HG02588 (cell line): ENCODE results near the gene STC2.

Source experiments
- ATAC-seq: cut with Tn5 transposase; IDR thresholded peaks from one replicate; pipeline ENCODE4 v1.9.1; 2021; ENCODE audit warnings: mild to moderate bottlenecking, moderate library complexity; ENCODE audit not compliant: unreplicated experiment

Gene STC2

DNA sequence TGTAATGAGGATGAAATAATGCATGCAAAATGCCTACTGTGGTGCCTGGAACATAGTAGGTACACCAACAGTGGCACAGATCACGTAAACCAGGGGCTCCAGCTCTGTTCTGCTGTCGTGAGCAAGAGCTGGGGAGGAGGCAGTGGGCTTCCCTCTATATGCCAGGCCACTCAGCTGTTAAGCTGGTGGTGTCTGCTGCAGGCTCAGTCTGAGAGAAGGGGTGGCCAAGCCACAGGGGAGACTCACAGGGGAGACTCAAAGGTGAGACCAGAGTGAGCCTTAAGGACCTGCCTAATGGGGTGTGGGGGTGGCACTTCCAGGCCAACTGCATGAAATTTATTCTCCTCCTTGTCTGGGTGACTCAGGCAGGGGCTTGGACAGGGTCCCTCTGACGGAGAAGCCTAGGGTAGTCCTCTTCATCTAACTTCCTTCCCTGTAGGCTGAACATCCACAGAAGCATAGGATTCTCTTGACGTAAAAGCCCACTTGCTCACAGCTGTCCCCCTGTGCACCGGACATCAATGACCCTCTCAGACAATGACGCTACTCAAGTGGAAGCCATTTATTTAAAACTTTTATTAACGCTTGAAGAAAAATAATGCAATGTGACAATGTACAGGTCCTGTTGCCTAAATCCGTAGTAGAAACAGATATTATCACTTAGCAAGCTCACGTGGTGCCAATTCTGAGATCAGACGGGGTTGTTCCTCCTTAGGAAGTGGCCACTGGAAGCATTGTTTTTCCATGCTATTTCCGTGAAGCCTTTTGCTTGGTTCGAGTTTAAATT, 13.9 kb downstream of the STC2 start:
- no peak for ATAC-seq

GRCh38 chr5:173313351-173313801, 14.8 kb downstream of the STC2 start:
- ATAC-seq = no peak

GRCh38 chr5:173312821-173313220, 15.4 kb downstream of the STC2 start:
- no peak for ATAC-seq

DNA sequence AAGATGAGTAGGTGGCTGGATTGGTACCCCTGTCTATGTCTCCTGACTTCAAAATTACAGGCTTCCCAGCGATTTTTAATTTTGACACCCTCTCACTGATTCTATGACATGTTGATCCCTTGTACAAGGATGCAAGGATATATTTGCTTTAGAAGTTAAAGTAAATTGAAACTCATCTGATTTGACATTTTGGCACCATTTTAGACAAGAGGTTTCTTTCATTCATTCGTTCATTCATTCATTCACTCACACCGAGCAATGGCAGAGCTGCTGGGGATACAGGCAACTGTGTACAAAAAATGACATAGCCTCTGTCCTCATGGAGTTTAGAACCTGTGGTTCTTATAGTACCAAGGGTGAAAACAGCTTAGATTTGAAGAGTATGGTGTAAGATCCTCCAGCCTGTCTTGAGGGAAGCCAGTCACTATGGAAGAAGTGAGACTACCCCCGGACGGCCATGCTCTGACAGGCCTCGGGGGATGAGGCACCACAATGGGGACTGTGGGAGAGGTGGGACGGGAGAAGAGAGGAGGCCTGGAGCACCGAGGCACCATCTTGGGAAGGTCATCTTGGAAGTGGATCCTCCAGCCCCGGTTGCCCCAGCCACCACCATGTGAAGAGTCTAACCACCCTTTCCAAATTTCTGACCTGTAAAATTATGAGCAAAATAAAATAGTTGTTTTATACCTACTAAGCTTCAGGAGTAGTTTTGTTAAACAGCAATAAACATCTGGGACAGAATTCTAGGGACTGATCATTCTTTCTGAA, 16.2 kb downstream of the STC2 start:
- no peak for ATAC-seq

DNA sequence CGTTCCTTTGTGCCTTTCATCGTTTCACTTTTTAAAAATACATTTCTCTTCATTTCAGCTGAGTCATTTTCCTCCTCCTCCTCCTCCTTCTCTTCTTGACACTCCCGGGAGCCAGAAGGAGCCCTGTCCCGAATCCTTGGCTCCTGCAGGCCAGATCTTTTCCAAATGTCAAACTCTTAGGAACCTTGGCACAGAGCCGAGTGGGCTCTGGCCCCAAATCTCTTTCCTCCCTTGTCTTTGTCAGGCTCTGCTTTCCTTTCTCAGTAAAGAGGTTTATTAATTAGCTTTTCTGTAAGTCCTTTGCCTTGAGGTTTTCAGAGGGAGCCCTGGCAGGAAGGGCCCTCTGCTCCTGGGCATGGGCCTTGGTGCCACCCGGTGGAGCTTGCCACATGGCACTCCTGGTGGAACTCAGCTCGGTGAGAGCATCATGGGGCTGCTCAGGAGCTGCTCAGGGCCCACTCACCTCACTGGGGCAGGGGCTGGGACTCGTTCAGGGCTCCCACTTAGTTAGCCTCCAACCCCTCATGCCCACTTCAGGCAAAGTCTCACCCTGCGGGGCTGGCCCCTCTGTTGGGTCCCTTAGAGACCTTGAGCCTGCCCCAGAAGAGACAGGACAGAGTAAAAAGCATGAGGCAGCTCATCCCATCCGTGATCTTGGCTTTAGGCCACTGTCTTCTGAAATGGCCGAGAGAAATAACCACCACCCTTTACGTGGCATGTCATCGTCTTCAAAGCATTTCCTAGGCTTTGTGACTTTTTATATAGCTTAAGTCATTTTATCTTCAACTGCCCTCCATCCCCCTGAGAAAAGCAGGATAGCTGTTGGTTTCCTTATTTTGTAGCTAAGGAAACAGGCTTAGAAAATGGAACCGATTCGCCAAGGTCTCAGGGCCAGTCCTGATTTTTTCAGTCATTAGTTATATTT, 17.1 kb downstream of the STC2 start:
- no peak for ATAC-seq

DNA sequence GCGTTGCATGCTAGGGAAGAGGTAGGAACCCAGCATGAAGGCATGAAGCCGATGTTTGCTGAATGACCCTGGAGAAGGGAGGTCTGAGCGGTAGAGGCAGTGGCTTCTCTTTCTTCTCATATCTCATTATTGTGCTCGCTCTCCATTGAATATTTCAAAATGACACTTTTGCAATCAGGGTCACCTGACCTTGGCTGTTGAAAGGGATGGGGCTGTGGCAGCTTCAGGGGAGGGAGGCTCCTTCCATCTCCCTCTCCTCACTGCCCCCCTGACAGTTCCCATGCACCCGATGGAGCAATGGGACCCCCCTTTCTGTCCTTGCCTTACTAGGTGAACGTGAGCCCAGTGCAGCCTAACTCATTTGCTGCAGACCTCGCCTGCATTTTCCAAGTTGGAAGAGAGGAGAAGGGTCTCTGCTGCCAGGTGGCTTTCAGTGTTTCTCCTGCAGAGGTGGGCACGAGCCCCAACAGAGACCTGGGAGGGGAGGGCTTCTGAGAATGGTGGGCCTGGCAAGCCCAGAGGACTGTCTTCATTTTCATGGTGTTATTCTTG, 17.9 kb downstream of the STC2 start:
- no peak for ATAC-seq

DNA sequence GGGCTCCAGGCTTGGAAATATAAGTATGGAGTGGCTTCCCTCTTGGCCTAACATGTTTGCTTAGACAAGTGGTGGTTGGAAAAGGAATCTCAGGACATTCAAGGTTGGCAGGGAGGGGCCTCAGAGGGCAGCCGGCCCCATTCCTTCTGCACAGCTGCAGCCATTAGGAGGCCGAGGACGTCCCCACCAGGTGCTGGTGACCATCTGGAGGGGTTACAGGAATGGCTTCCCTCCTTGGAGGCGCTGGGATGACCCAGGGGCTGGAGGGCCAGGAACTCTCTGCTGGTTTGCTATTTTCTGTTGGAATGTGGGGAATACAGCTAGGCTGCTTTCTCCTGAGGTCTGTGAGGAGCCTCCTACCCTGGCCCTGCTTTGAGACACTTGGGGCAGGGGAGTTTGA, 18.5 kb downstream of the STC2 start:
- ATAC-seq = no peak

GRCh38 chr5:173308226-173308625, 20.0 kb downstream of the STC2 start:
- no peak for ATAC-seq

DNA sequence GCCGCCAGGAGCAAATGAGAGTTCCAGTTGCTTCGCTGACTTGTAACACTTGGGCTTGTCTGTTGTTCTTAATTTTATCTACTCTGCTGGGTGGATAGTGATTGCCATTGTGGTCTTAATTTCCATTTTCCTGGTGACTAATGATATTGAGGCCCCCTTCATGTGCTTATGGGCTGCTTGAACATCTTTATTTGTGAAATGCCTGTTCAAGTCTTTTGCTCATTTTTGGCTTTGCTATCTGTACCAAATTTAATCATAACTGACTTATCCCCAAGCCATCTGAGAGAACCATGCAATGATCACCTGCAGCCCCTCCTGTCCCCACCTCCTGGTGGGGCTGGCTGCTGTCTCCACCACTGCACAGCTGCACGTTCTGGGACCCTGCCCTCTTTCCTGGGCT, 20.5 kb downstream of the STC2 start:
- no peak for ATAC-seq

GRCh38 chr5:173306695-173307094, 21.5 kb downstream of the STC2 start:
- ATAC-seq = no peak

- no peak for ATAC-seq
These were observed 23.6 kb downstream of the STC2 start for GRCh38 chr5:173304591-173304988.

DNA sequence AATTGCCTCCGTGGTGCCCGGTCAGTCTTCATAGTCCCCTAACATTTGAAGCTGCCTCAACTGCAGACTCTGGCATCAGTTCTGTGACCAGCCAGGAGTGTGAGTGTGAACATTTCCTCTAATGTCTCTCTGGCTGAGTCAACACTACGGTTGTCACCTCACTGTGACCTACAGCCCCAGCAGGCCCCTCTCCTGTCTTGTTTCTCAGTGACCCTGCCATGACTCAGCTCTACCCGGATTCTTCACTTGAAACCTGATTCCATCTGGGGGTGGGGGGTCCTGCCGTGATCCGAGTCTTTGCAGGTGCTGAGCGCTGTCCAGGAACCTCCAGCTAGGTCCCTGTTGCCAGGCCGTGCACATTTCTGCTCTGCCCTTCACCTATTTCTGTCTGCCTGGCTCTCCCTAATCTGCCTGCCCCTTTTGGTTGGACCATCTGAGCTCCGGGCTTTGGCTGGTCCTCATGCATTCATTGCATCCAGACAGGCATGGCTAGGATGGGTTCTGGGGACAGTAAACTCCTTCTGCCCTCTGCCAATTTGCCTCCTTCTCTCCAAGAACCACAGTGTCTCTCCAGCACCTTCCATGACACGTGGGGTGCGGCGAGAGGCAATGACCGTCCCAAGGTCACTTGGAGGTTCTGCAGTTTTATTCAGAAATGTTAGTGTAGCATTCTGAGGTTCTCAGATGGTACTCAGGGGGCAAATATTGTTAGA, 24.2 kb downstream of the STC2 start:
- no peak for ATAC-seq

DNA sequence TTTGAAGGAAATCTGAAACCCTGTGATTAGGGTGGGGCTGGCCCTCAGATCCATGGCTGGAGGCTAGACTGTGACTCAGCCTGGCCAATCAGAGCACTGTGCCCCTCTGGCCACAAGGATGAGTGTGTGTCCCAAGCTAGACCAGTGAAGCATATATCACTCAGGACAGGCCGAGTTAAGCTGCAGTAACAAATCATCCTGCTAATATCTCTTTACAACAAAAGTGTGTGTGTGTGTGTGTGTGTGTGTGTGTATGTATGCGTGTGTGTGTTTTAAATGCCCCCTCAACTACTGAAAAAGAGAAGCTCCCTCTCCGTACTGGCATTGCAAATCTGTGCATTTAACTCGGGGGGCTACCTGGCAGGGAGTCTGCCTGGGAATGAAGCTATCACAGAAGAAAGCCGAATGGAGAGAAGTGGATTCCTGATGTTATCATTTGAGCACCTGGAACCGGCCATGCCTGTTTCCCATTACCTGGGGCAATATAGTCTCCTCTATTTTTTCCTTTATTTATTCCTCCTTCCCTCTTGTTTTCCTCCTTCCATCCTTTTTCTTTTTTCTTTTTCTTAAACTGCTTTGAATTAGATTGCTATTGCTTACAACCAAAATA, 25.6 kb downstream of the STC2 start:
- no peak for ATAC-seq

GRCh38 chr5:173301695-173302545, 26.3 kb downstream of the STC2 start:
- ATAC-seq = no peak

- no peak for ATAC-seq
These were observed 27.7 kb downstream of the STC2 start for GRCh38 chr5:173300389-173301047.

DNA sequence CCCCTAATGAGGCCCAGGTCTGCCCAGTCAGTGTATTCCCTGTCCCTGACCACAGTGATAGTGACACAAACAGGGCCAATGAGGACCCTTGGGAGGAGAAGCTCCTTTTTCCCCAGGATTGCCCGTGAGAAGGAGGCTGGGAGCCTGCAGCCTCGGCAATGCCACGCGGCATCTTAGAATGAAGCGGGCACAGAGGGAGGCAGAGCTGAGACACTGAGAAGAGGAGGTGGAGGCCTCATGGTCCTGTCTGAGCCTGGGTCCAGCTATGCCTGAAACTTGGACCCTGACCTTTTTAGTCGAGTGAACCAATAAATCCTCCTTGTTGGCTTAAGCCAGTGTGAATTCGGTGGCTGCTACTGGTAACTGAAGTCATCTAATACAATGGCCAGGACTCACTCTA, 28.4 kb downstream of the STC2 start:
- no peak for ATAC-seq

DNA sequence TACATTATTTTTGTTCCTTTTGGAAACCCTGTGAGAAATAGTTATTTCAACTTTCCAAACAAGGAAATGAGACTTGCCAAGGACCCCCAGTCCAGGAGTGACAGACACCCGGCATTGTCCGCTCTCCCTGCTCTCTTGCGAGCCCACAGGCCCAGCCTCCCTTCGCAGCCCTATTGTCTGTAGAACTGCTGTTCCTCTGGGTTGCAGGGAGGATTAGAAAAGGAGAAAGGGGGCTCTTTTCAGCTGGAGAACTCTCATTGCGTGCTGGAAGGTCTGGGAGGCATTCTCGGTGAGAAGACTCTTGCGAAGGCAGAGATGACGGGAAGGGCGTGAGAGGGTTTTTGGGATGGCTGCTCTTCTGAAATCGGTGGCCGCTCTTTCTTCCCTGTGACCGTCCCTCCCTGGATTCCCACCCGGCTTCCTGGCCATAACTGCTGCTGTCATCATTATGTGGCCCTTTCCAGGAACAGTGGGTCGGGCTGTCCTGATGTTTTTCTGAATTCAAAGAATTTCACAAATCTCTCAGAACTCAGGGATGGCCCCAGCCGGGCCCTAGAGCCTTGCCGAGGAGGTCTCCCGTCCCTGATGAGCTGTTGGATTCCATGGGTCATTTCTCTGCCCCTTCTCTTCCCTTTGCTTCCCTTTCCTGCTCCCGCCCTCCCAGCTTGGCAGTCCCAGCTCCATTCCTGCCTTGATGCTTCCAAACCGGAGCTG, 29.8 kb downstream of the STC2 start:
- ATAC-seq = no peak

GRCh38 chr5:173297813-173298212, 30.4 kb downstream of the STC2 start:
- no peak for ATAC-seq
